Measurements from ENCODE around the gene ARHGAP18. TPM values are rescaled to one million over a fixed set of nuclear protein-coding genes. Genes with fewer than 3 reads are reported as not detected.

ARHGAP18 gene
- total RNA-seq, 4 donors from 2014 or later, result 2.8 to 9.0 (median 7.1) TPM

- WGBS, 2 donors, result 51 to 65% methylated on average over 2 of the region's 2 CpGs
- Histone ChIP-seq H3K4me1 (no peaks in the 10 kb centered on the region), H3K9me3 (no peaks in the 10 kb centered on the region), H3K27ac (no peak overlapping the region), H3K36me3 (no peaks in the 10 kb centered on the region), H3K27me3 (no peaks in the 10 kb centered on the region), H3K4me3 (no peak overlapping the region)
- intact Hi-C loops (cut with DNase I), result no loop called here
- TF ChIP-seq POLR2A (IDR thresholded peaks at IDR 0.05) (no peak), CTCF (IDR thresholded peaks at IDR 0.05) (no peak)
- no peak for DNase-seq
These were observed 23.3 kb upstream of the ARHGAP18 start for GRCh38 chr6:129733290-129733689.

GRCh38 chr6:129732542-129732941 lies 22.6 kb upstream of the ARHGAP18 start:
- 89 to 90% methylated on average over 4 of the region's 4 CpGs for WGBS, 2 donors
- no peaks in the 10 kb centered on the region for H3K27me3 ChIP-seq
- intact Hi-C loops (cut with DNase I), result no loop called here

GRCh38 chr6:129732034-129732433 lies 22.1 kb upstream of the ARHGAP18 start:
- Histone ChIP-seq H3K27ac (no peak overlapping the region), H3K4me1 (no peaks in the 10 kb centered on the region), H3K27me3 (no peaks in the 10 kb centered on the region), H3K36me3 (no peaks in the 10 kb centered on the region), H3K9me3 (no peaks in the 10 kb centered on the region), H3K4me3 (no peak overlapping the region)
- 63 to 65% methylated on average over 2 of the region's 2 CpGs for WGBS, 2 donors
- DNase-seq, result no peak
- intact Hi-C loops (cut with DNase I), result no loop called here
- TF ChIP-seq CTCF (IDR thresholded peaks at IDR 0.05), result no peak
- TF ChIP-seq POLR2A (IDR thresholded peaks at IDR 0.05), result no peak

More at GRCh38 chr6:129732542-129732941, 22.6 kb upstream of the ARHGAP18 start:
- no peak for TF ChIP-seq CTCF (IDR thresholded peaks at IDR 0.05)
- no peak for TF ChIP-seq POLR2A (IDR thresholded peaks at IDR 0.05)
- no peak for DNase-seq
- Histone ChIP-seq H3K4me1 (no peaks in the 10 kb centered on the region), H3K9me3 (no peaks in the 10 kb centered on the region), H3K36me3 (no peaks in the 10 kb centered on the region), H3K4me3 (no peak overlapping the region), H3K27ac (no peak overlapping the region)

GRCh38 chr6:129731428-129731827 lies 21.5 kb upstream of the ARHGAP18 start:
- H3K9me3 ChIP-seq, result no peaks in the 10 kb centered on the region
- no peak overlapping the region for H3K4me3 ChIP-seq
- no peak overlapping the region for H3K27ac ChIP-seq
- H3K27me3 ChIP-seq, result no peaks in the 10 kb centered on the region
- TF ChIP-seq POLR2A (IDR thresholded peaks at IDR 0.05) (no peak), CTCF (IDR thresholded peaks at IDR 0.05) (no peak)
- intact Hi-C loops (cut with DNase I), result no loop called here
- 81 to 85% methylated on average over 4 of the region's 4 CpGs for WGBS, 2 donors
- DNase-seq, result no peak
- no peaks in the 10 kb centered on the region for H3K4me1 ChIP-seq
- no peaks in the 10 kb centered on the region for H3K36me3 ChIP-seq

GRCh38 chr6:129730477-129731165 lies 20.6 kb upstream of the ARHGAP18 start:
- no peak overlapping the region for H3K27ac ChIP-seq
- no peaks in the 10 kb centered on the region for H3K9me3 ChIP-seq
- peak; percentile 39 to 75 (median 55) for TF ChIP-seq CTCF (IDR thresholded peaks at IDR 0.05)
- TF ChIP-seq POLR2A (IDR thresholded peaks at IDR 0.05), result no peak
- H3K27me3 ChIP-seq, result no peaks in the 10 kb centered on the region
- no peaks in the 10 kb centered on the region for H3K4me1 ChIP-seq
- no peak for DNase-seq
- intact Hi-C loops (cut with DNase I), result no loop called here
- no peaks in the 10 kb centered on the region for H3K36me3 ChIP-seq
- H3K4me3 ChIP-seq, result no peak overlapping the region
- WGBS, 2 donors, result 32 to 41% methylated on average over 8 of the region's 8 CpGs
